GDM1 (cell line): ENCODE data around the gene NBPF12.
"Not testable (repeated sequence)": the region's sequence is repeated elsewhere in the genome, so short reads cannot be mapped to it uniquely, and the experiment has no call there.

Experiments
- DNase-seq: peaks from one replicate; lab custom pipeline; 2025; lab: John Stamatoyannopoulos, UW

NBPF12 gene

GRCh38 chr1:146938242-146938902, at the start of gene NBPF12:
TSS of gene NBPF12 (plus strand) at chr1:146938324. CDS start at chr1:146960144, 21,820 bp downstream.
- DNase-seq = peak; percentile 74

- DNase-seq = not testable (repeated sequence)
Observed at GRCh38 chr1:146891355-146891754, 46.8 kb upstream of the NBPF12 start.

GRCh38 chr1:146892331-146892730, 45.8 kb upstream of the NBPF12 start:
- not testable (repeated sequence) for DNase-seq

DNA sequence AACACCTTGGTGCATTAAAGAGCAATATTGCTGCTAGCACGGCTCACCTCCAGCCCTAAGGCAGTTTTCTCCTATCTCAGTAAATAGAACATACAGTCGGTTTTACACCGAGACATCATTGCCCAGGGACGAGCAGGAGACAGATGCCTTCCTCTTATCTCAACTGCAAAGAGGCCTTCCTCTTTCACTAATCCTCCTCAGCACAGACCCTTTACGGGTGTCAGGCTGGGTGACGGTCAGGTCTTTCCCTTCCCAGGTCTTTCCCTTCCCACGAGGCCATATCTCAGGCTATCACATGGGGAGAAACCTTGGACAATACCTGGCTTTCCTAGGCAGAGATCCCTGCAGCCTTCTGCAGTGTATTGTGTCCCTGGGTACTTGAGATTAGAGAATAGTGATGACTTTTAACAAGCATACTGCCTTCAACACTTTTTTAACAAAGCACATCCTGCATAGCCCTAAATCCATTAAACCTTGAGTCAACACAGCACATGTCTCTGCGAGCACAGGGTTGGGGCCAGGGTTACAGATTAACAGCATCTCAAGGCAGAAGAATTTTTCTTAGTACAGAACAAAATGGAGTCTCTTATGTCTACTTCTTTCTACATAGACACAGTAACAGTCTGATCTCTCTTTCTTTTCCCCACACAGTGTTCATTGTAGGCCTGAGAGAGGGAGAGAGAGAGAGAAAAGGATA, 30.4 kb upstream of the NBPF12 start:
- not testable (repeated sequence) for DNase-seq

DNA sequence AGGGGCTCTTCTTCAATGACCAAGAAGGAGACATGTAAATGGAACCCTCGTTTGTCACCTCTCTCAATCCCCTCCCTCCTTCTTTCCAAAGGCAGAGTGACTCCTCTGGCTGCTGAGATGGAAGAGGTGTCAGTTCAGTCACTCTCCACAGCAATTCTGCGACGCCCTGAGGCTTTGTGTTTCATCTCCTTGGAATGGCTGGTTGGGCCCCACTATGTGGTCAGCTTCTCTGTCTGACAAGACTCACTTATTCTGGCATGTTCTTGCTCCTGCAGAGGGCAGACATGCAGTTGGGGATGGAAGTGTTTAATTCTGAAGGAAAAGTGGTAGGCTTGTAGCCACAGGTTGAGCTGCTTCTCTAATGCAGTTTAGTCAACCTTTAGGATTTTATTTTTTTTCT, 25.1 kb upstream of the NBPF12 start:
- DNase-seq = not testable (repeated sequence)

DNA sequence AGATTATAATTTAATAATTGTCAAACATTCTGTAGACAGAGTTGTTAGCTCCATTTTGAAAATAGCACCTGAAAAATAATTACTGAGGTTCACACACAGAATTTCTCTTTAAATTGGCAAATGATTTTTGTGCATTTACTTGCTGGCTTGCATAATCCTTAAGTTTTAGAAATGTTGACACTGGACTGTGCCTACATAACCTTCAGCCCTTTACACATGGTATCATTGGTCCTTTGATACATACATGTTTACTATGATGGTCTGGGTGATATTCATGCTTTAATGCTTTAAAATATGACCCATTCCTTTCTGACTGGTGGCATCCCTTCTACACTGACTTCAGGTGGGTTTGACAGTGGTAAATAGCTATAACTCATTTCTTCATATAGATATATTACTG, 17.3 kb upstream of the NBPF12 start:
- not testable (repeated sequence) for DNase-seq

DNA sequence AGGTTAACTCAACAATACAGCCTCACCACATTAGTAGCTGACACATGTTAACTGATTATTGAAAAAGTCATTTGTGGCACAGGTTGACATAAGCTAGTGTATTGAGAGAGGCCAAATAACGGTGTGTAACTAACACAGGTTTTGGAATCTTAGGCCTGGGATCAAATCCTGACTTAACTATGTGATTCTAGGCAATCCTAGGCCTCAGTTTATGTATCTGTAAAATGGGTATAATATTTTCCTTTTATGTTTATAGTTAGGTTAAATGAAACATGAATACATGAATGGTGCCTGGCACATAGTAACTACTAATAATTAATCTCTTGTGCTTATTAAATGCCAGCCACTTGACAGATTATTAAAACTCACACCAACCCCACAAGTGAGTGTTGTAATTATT, 15.5 kb upstream of the NBPF12 start:
- DNase-seq = not testable (repeated sequence)

DNA sequence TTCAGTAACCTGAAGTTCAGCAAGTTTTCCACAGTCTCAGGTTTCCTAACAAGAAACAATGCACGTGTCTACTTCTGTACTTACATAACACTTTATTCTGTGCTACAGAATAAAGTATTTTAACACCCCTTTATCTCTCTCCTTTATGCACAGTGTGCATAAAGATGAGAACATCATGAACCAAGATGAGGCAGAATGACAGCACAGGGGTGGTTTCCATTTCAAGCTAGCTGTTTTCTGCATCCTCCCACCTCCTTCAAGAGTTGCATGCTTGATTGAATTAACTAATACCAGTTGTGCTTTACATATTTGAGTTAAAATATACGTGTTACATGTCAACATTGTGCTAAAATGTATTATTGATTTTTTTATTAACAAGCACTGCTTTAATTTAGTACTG, 14.0 kb upstream of the NBPF12 start:
- DNase-seq = not testable (repeated sequence)

DNA sequence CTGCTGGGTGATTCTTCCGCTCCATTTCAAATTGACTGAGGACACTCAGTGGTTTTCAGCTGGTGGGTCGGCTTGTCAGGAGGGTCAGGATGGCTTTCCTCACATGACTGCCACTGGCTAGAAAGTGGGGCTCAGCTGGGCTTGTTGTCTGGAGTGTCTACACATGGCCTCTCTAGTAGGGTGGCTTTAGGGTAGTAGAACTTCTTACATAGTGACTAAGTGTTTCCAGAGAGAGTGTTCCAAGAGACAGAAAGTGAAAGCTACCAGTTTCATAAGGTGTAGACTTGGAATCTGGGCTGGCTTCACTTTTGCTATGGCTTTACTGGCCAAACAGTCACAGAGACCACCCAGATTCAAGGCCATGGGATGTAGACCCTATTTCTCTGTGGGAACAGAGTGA, 11.7 kb upstream of the NBPF12 start:
- not testable (repeated sequence) for DNase-seq

- DNase-seq = not testable (repeated sequence)
Observed at GRCh38 chr1:146930225-146930624, 7.9 kb upstream of the NBPF12 start.

GRCh38 chr1:146934390-146935223, 3.5 kb upstream of the NBPF12 start:
- not testable (repeated sequence) for DNase-seq

- not testable (repeated sequence) for DNase-seq
Observed at GRCh38 chr1:146937462-146937861, 662 bp upstream of the NBPF12 start.

DNA sequence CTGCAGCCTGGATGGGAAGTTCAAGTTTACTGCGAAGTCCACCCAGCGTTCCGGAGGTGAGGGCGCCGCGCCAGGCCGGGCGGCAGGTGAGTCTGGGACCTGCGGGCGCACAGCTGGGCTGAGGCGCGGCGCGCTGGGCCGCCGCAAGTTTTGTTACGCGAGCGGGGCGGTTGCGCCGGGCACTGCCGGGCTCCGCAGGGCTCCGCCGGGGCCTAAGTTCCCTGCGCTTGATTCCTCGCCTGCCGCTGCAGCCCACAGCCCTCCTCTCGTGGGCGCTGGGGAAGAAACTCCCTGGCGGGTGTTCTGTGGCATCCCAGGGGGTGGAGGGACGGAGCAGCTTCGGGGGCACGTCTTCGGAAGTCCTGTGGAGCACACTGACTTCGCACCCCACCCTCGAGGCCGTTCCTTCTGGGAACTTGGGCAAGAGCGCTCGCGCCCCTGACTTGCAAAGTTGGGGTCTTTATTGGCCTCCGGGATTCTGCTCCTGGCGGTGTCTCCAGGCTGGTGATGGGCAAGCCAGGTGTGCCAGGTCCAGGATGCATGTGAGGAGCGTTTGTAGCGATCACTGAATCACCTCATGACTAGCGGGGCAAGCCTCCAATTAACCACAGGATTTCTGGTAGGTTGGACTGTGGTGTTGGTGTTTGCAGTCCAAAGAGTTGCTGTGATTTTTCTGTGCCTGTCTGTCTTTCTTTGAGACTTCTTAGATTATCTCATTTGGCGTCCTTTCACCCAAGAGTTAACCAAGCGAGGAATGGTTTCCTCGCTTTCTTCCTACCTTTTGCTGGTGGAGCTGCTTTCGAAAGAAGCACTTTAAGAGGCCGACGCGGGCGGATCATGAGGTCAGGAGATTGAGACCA, 1.0 kb downstream of the NBPF12 start:
- not testable (repeated sequence) for DNase-seq

- DNase-seq = not testable (repeated sequence)
Observed at GRCh38 chr1:146940293-146940692, 2.2 kb downstream of the NBPF12 start.

DNA sequence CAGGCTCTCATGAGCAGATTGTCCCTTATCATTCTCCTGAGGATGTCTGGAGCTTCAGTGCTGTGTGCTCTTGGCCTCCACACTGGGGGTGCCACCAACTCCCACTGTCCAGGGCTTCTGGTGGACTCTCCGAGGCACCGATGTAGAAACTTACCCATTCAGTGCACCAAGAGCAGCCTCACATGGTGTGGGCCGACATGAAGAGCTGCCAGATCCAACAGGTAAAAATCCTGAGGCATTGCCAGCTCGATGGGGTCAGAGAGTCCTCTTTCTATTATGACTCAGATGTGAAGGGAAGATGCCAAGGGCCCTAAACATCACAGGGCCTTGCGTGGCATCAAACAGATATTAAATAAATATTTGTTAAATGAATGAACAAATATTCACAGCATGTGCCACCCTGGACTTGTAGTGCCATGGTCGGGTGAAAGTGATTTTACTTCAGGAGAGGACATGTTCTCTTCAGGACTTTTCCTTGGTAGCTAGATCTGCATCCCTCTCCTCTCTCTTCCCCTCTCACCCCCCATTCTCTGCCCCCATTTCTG, 5.3 kb downstream of the NBPF12 start:
- not testable (repeated sequence) for DNase-seq

DNA sequence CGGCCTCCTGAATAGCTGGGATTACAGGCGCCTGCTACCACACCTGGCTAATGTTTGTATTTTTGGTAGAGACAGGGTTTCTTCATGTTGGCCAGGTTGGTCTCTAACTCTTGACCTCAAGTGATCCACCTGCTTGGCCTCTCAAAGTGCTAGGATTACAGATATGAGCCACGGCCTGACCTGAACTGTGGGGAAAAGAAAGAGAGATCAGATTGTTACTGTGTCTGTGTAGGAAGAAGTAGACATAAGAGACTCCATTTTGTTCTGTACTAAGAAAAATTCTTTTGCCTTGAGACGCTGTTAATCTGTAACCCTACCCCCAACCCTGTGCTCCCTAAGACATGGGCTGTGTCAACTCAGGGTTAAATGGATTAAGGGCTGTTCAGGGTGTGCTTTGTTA, 10.0 kb downstream of the NBPF12 start:
- DNase-seq = not testable (repeated sequence)

- DNase-seq = not testable (repeated sequence)
Observed at GRCh38 chr1:146964340-146964739, 26.2 kb downstream of the NBPF12 start.

DNA sequence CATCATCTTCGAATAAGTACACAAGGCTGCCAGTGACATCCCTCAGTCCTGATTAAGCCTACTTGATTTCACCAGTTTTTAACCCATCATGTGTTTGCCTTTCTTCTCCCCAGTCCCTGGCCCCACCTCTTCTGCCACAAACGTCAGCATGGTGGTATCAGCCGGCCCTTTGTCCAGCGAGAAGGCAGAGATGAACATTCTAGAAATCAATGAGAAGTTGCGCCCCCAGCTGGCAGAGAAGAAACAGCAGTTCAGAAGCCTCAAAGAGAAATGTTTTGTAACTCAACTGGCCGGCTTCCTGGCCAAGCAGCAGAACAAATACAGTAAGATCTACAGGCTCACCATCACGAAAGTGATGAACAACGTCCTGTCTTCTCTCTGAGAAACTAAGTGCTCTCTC, 28.2 kb downstream of the NBPF12 start:
- DNase-seq = not testable (repeated sequence)

GRCh38 chr1:146970656-146971055, 32.5 kb downstream of the NBPF12 start:
- DNase-seq = not testable (repeated sequence)

- DNase-seq = not testable (repeated sequence)
Observed at GRCh38 chr1:146972681-146973080, 34.6 kb downstream of the NBPF12 start.

DNA sequence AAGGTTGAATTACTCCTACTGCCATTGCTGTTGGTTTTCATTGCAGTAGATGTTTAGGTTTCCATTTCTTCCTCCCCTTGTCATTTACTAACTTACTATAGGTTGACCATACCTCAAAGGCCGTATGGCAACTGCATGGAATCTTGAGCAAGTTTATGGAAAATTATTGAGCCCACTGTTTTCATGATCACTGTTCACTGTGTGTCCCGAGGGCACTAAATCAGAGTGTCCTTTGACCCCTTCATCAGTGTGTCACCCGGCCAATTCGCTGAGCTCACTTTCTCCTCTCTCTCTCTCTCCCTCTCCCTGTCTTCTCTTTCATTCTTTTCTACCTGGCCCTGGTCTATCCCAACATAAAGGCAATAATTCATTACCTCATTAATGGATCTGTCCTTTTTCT, 47.7 kb downstream of the NBPF12 start:
- not testable (repeated sequence) for DNase-seq
